ENCODE data around the gene HEXB. TPM values are rescaled to one million over a fixed set of nuclear protein-coding genes. Genes with fewer than 3 reads are reported as not detected.

HEXB gene
- polyA plus RNA-seq (2012; ENCODE audit: insufficient read depth, insufficient read length, low read depth) = 23.6 TPM

- H3K36me3 ChIP-seq = peaks cover 4% of the 10 kb centered on the region
- peak; percentile 92 for DNase-seq
- peak within 1 kb of the TSS; percentile 84 for H3K4me3 ChIP-seq (ENCODE audit: low read depth, low read length)
- H3K27me3 ChIP-seq = no peaks in the 10 kb centered on the region
- no peaks in the 10 kb centered on the region for H3K9me3 ChIP-seq
- H3K4me1 ChIP-seq = no peaks in the 10 kb centered on the region
- TF ChIP-seq CTCF (IDR thresholded peaks at IDR 0.05; ENCODE audit: low read depth, low read length) = no peak
These were observed at the start of gene HEXB for GRCh38 chr5:74684900-74685851. HEXB (plus strand) TSS chr5:74685233; CDS start chr5:74685261, 28 bp downstream.

GRCh38 chr5:74636149-74636548, 48.9 kb upstream of the HEXB start:
- H3K4me3 ChIP-seq (ENCODE audit: low read depth, low read length) = no peak overlapping the region
- H3K27me3 ChIP-seq = no peaks in the 10 kb centered on the region
- no peak for TF ChIP-seq CTCF (IDR thresholded peaks at IDR 0.05; ENCODE audit: low read depth, low read length)
- H3K4me1 ChIP-seq = peaks cover 8% of the 10 kb centered on the region; the same call in 1 of the 2 replicates
- peaks cover 51% of the 10 kb centered on the region for H3K36me3 ChIP-seq
- H3K9me3 ChIP-seq = no peaks in the 10 kb centered on the region
- DNase-seq = no peak

- H3K27me3 ChIP-seq = no peaks in the 10 kb centered on the region
- H3K36me3 ChIP-seq = peaks cover 47% of the 10 kb centered on the region
- H3K9me3 ChIP-seq = no peaks in the 10 kb centered on the region
- DNase-seq = no peak
- no peak overlapping the region for H3K4me3 ChIP-seq (ENCODE audit: low read depth, low read length)
- no peak for TF ChIP-seq CTCF (IDR thresholded peaks at IDR 0.05; ENCODE audit: low read depth, low read length)
- peaks cover 6% of the 10 kb centered on the region; the same call in 1 of the 2 replicates for H3K4me1 ChIP-seq
These were observed 48.5 kb upstream of the HEXB start for GRCh38 chr5:74636552-74636951.

GRCh38 chr5:74638544-74638969, 46.5 kb upstream of the HEXB start:
- Histone ChIP-seq H3K9me3 (no peaks in the 10 kb centered on the region), H3K4me1 (peaks cover 10% of the 10 kb centered on the region), H3K4me3 (ENCODE audit: low read depth, low read length) (peak overlapping the region; percentile 93), H3K36me3 (peaks cover 27% of the 10 kb centered on the region), H3K27me3 (no peaks in the 10 kb centered on the region)
- no peak for DNase-seq
- no peak for TF ChIP-seq CTCF (IDR thresholded peaks at IDR 0.05; ENCODE audit: low read depth, low read length)

- no peak; the same call in 1 of the 2 replicates for TF ChIP-seq CTCF (IDR thresholded peaks at IDR 0.05; ENCODE audit: low read depth, low read length)
- H3K9me3 ChIP-seq = no peaks in the 10 kb centered on the region
- DNase-seq = no peak
- peak overlapping the region; percentile 93 for H3K4me3 ChIP-seq (ENCODE audit: low read depth, low read length)
- no peaks in the 10 kb centered on the region for H3K27me3 ChIP-seq
- H3K36me3 ChIP-seq = peaks cover 21% of the 10 kb centered on the region
- H3K4me1 ChIP-seq = peaks cover 10% of the 10 kb centered on the region
These were observed 45.8 kb upstream of the HEXB start for GRCh38 chr5:74638970-74639806.

Measured in BE2C (cell line).